Nephron progenitor cell (in vitro differentiated cells): Measurements from ENCODE around the gene KRTAP12-2.

ENCODE experiments used
- DNase-seq: peaks from one replicate; pipeline ENCODE4 v3.0.0; 2021
- H3K27ac Mint-ChIP-seq: 2 replicates; pipeline ENCODE4 v1.8.0; 2021; ENCODE audit warnings: mild to moderate bottlenecking, moderate library complexity, mixed read lengths
- H3K27me3 Mint-ChIP-seq: 2 replicates; pipeline ENCODE4 v1.8.0; 2021; ENCODE audit warnings: mild to moderate bottlenecking, low read depth, mixed read lengths; ENCODE audit not compliant: poor library complexity
- H3K36me3 Mint-ChIP-seq: 2 replicates; pipeline ENCODE4 v1.8.0; 2021; ENCODE audit warnings: low read depth, mixed read lengths
- H3K4me1 Mint-ChIP-seq: 2 replicates; pipeline ENCODE4 v1.8.0; 2021; ENCODE audit warnings: mixed read lengths
- H3K4me3 Mint-ChIP-seq: 2 replicates; pipeline ENCODE4 v1.8.0; 2021; ENCODE audit warnings: mild to moderate bottlenecking, moderate library complexity, mixed read lengths
- H3K9me3 Mint-ChIP-seq: 2 replicates; pipeline ENCODE4 v1.8.0; 2021; ENCODE audit warnings: mild to moderate bottlenecking, moderate library complexity, mixed read lengths
- CTCF ChIP-seq: fragments of 200-600 bp; sonication (generic); IDR thresholded peaks from 2 replicates; pipeline ENCODE4 v1.5.0; 2021; ENCODE audit warnings: antibody characterized with exemption

KRTAP12-2 gene

GRCh38 chr21:44666401-44667320 is at the start of gene KRTAP12-2:
TSS of gene KRTAP12-2 (minus strand) at chr21:44666927. CDS start at chr21:44666886, 41 bp downstream.
- Mint-ChIP-seq H3K27ac (no peak within 1 kb of the TSS), H3K9me3 (peaks cover 51% of the 10 kb centered on the region), H3K36me3 (peaks cover 8% of the 10 kb centered on the region), H3K4me1 (peaks cover 2% of the 10 kb centered on the region), H3K4me3 (no peak within 1 kb of the TSS), H3K27me3 (peaks cover 14% of the 10 kb centered on the region)
- DNase-seq, result no peak
- no peak for TF ChIP-seq CTCF

GRCh38 chr21:44714905-44715304 is 48.2 kb upstream of the KRTAP12-2 start:
- H3K27me3 Mint-ChIP-seq, result peaks cover 87% of the 10 kb centered on the region
- TF ChIP-seq CTCF, result no peak
- H3K4me1 Mint-ChIP-seq, result peaks cover 40% of the 10 kb centered on the region
- H3K4me3 Mint-ChIP-seq, result no peak overlapping the region
- H3K9me3 Mint-ChIP-seq, result no peaks in the 10 kb centered on the region
- DNase-seq, result no peak
- H3K27ac Mint-ChIP-seq, result no peak overlapping the region
- no peaks in the 10 kb centered on the region for H3K36me3 Mint-ChIP-seq

GRCh38 chr21:44713846-44714245 is 47.1 kb upstream of the KRTAP12-2 start:
- no peak for DNase-seq
- no peak overlapping the region for H3K27ac Mint-ChIP-seq
- TF ChIP-seq CTCF, result no peak
- no peaks in the 10 kb centered on the region for H3K36me3 Mint-ChIP-seq
- peaks cover 51% of the 10 kb centered on the region for H3K4me1 Mint-ChIP-seq
- H3K27me3 Mint-ChIP-seq, result peaks cover 93% of the 10 kb centered on the region
- peak overlapping the region; percentile 5 for H3K4me3 Mint-ChIP-seq
- no peaks in the 10 kb centered on the region for H3K9me3 Mint-ChIP-seq

GRCh38 chr21:44713130-44713529 is 46.4 kb upstream of the KRTAP12-2 start:
- H3K27me3 Mint-ChIP-seq, result peaks cover 95% of the 10 kb centered on the region
- no peak for DNase-seq
- no peak for TF ChIP-seq CTCF
- H3K4me3 Mint-ChIP-seq, result no peak overlapping the region
- no peaks in the 10 kb centered on the region for H3K36me3 Mint-ChIP-seq
- no peak overlapping the region for H3K27ac Mint-ChIP-seq
- H3K9me3 Mint-ChIP-seq, result no peaks in the 10 kb centered on the region
- peaks cover 58% of the 10 kb centered on the region for H3K4me1 Mint-ChIP-seq

GRCh38 chr21:44712203-44713028 is 45.7 kb upstream of the KRTAP12-2 start:
- no peak for TF ChIP-seq CTCF

More at GRCh38 chr21:44712203-44713028, 45.7 kb upstream of the KRTAP12-2 start:
- Mint-ChIP-seq H3K27me3 (peaks cover 98% of the 10 kb centered on the region), H3K4me1 (peaks cover 65% of the 10 kb centered on the region), H3K4me3 (no peak overlapping the region), H3K36me3 (no peaks in the 10 kb centered on the region), H3K27ac (no peak overlapping the region), H3K9me3 (no peaks in the 10 kb centered on the region)
- DNase-seq, result no peak
